Measurements from ENCODE around the gene DMD.

Gene DMD

DNA sequence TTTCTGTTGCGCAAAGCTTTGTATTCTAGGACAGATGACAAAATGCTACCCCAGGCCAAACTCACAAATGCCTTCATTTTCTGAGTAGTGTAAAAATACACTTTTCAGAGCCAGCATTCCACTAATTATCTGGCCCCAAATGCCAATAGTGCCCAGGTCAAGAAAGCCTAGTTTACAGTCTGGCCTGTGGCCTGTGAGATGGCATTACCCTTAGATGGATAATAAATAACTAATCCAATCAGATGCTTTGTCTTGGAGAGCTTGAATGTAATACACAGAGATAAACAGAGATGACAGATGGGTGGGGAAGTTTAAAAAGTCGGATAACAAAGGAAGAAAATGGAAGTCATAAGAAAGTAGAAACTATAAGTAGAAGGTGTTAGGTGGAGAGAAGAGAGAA is 1874.9 kb downstream of the DMD start:
- TF ChIP-seq, protein P1, sequence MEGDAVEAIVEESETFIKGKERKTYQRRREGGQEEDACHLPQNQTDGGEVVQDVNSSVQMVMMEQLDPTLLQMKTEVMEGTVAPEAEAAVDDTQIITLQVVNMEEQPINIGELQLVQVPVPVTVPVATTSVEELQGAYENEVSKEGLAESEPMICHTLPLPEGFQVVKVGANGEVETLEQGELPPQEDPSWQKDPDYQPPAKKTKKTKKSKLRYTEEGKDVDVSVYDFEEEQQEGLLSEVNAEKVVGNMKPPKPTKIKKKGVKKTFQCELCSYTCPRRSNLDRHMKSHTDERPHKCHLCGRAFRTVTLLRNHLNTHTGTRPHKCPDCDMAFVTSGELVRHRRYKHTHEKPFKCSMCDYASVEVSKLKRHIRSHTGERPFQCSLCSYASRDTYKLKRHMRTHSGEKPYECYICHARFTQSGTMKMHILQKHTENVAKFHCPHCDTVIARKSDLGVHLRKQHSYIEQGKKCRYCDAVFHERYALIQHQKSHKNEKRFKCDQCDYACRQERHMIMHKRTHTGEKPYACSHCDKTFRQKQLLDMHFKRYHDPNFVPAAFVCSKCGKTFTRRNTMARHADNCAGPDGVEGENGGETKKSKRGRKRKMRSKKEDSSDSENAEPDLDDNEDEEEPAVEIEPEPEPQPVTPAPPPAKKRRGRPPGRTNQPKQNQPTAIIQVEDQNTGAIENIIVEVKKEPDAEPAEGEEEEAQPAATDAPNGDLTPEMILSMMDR (IDR thresholded peaks at IDR 0.05; ENCODE audit: insufficient read depth, low read depth, low read length, missing control alignments): no peak
- no peak for DNase-seq (ENCODE audit: low read depth)
- no peak overlapping the region for H3K4me3 ChIP-seq (ENCODE audit: low read length)

- no peak for DNase-seq (ENCODE audit: low read depth)
- TF ChIP-seq, protein P1 (IDR thresholded peaks at IDR 0.05; ENCODE audit: insufficient read depth, low read depth, low read length, missing control alignments): no peak
- no peak overlapping the region for H3K4me3 ChIP-seq (ENCODE audit: low read length)
These were observed 1876.4 kb downstream of the DMD start for GRCh38 chrX:31334997-31335396.

- DNase-seq (ENCODE audit: low read depth): peak; percentile 79
- TF ChIP-seq, protein P1 (IDR thresholded peaks at IDR 0.05; ENCODE audit: insufficient read depth, low read depth, low read length, missing control alignments): no peak
- H3K4me3 ChIP-seq (ENCODE audit: low read length): no peak overlapping the region
These were observed 1878.1 kb downstream of the DMD start for GRCh38 chrX:31333165-31333831.

GRCh38 chrX:31331928-31332327 is 1879.4 kb downstream of the DMD start:
- TF ChIP-seq, protein P1 (IDR thresholded peaks at IDR 0.05; ENCODE audit: insufficient read depth, low read depth, low read length, missing control alignments): no peak

GRCh38 chrX:31331015-31331414 is 1880.3 kb downstream of the DMD start:
- no peak for DNase-seq (ENCODE audit: low read depth)
- no peak overlapping the region for H3K4me3 ChIP-seq (ENCODE audit: low read length)
- TF ChIP-seq, protein P1 (IDR thresholded peaks at IDR 0.05; ENCODE audit: insufficient read depth, low read depth, low read length, missing control alignments): no peak

More at GRCh38 chrX:31331928-31332327, 1879.4 kb downstream of the DMD start:
- DNase-seq (ENCODE audit: low read depth): peak; percentile 49
- no peak overlapping the region for H3K4me3 ChIP-seq (ENCODE audit: low read length)

- TF ChIP-seq, protein P1 (IDR thresholded peaks at IDR 0.05; ENCODE audit: insufficient read depth, low read depth, low read length, missing control alignments): no peak
- H3K4me3 ChIP-seq (ENCODE audit: low read length): no peak overlapping the region
- DNase-seq (ENCODE audit: low read depth): no peak
These were observed 1882.1 kb downstream of the DMD start for GRCh38 chrX:31329298-31329697.

DNA sequence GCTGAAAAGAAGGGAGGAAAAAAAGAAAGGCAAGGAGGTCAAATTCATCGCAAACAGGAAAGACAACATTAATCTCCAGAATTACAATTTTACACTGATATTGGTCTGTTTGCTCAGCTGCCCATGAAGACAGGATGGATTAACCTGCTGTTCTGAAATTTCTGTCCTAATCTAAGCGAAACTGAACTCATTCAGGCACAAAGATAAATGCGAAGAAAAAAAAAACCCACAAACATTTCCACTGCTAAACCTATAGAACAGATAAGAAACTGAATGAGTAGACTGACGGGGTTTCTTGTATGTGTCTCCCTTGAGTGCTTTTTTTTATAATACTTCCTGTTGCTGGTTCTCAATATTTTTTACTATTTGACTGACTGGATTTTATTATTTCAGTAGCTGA is 1887.7 kb downstream of the DMD start:
- H3K4me3 ChIP-seq (ENCODE audit: low read length): no peak overlapping the region
- DNase-seq (ENCODE audit: low read depth): no peak
- TF ChIP-seq, protein P1 (IDR thresholded peaks at IDR 0.05; ENCODE audit: insufficient read depth, low read depth, low read length, missing control alignments): no peak
